GM21576 (cell line): Measurements from ENCODE around the gene UCHL1.

Experiments
- ATAC-seq: cut with Tn5 transposase; IDR thresholded peaks from one replicate; pipeline ENCODE4 v1.9.1; 2021; ENCODE audit warnings: mild to moderate bottlenecking, moderate library complexity; ENCODE audit not compliant: unreplicated experiment

The UCHL1 gene

GRCh38 chr4:41256740-41257256 is at the start of gene UCHL1:
UCHL1 (plus strand) TSS chr4:41256928; CDS start chr4:41256977, 49 bp downstream.
- peak; percentile 74 for ATAC-seq

DNA sequence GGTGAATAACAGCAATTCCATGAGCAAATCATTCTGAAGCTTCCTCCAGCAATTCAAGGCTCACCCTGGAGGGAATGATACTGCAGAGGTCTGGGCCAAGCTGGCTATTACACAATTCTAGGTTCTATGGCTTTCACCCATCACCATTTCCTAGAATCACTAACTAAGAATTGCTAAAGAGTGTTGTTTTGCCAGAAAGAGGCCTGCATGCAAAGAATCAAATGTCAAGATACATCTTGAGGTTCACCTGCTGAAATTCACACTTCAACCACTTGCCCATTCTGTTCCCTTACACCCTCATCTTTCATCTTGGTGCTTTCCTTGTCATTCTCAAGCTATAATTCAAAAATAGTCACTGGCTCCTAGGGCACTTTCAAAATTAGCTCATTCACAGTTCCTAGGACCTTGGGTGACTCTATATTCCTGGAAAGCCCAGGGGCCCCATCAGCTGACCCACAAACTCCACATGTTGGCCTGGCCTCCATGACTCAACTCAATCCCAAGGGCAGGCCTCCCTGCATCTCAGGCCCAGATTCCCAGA is 49.4 kb upstream of the UCHL1 start:
- no peak for ATAC-seq

DNA sequence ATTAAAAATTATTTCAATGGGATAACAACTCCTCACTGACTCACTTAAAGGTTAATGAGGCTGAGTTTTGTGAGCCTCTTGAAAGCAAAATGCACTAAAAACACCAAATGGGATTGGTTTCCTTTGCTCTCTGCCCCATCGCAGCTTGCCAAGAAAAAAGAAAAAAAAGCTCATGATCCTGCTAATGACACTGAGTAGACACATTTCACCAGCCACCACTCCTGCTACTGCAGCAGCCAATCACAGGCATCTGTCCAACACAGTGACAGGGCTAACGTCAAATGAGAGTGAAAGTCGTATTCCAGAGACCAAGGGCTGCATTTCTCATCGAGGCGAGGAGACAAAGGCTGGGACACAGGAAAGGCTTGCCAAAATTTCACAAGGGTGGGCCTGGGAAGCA is 47.5 kb upstream of the UCHL1 start:
- no peak for ATAC-seq

DNA sequence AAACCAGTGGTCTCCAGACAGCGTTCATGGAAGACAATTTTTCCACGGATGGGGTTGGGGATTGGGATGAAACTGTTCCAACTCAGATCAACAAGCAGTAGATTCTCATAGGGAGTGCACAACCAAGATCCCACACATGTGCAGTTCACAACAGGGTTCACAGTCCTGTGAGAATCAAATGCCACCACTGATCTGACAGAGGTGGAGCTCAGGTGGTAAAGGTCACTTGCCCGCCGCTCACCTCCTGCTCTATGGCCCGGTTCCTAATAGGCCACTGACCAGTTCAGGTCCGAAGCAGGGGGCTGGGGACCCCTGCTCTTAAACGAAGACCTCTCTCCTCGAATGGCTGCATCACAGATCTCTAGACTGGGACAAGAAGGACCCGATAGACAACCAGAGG is 46.8 kb upstream of the UCHL1 start:
- no peak for ATAC-seq

DNA sequence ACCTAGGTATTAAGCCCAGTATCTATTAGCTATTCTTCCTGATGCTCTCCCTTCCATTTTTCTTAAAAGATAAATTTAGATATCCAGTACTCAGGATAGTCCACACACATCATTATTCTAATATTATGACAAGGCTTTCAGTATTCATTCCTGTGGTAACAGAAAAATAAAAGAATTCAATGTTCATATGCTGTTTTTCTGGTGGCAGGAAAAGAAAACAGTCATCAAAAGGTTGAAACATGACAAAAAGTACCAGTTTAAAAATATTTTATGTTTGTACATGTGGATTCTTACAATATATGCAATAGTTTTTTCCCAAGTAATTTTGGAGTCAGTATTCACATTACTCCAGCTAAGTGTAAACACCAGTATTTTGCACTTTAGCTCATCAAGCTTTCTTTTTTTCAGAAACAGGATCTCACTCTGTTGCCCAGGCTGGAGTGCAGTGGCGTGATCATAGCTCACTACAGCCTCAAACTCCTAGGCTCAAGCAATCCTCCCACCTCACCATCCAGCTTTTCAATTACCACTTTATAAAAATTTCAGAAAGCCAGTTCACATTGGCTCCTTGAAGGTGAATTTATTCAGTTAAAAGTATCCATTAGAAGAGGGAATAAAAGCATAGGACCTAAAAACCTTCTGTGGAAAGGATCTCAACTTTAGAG is 44.6 kb upstream of the UCHL1 start:
- no peak for ATAC-seq

GRCh38 chr4:41212616-41213203 is 44.0 kb upstream of the UCHL1 start:
- peak; percentile 29 for ATAC-seq

GRCh38 chr4:41213625-41214135 is 43.0 kb upstream of the UCHL1 start:
- ATAC-seq: peak; percentile 3

DNA sequence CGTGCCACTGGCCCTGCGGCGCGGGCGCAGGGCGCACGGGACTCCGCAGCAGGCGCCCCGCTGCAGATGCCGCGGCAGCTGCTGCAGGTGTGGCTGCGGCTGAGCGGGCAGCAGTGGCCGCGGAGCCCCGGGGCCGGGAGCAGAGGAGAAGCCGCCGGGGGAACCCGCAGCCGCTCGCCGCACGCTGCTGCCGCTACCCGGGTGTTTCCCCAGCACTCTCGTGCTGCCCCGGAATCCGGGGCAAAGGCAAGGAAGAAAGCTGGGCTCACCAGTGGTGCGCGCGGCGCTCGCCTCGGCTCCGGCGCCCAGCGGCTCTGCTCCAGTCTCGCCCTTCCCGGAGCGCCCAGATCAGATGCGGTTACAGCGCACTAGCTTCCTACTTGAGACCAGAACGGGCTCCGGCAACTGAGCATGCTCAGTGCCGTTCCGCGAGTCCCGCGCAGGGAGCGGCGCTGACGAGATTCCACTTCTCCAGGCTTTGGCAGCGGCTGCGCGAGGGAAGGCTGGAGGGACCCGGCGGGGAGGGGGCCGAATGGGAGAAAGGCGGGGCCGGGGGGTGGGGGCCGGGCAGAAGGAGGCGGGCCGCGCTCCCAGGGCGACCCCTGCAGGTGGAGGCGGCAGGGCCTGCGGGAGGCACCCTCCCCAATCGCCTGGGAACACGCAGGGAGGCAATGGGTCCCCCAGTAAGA is 42.4 kb upstream of the UCHL1 start, which contains the start of gene APBB2:
APBB2 (minus strand) TSS at position 407 of the 689 bp plus-strand sequence. CDS start 181,288 bp downstream, outside the sequence.
- peak; percentile 41 for ATAC-seq

DNA sequence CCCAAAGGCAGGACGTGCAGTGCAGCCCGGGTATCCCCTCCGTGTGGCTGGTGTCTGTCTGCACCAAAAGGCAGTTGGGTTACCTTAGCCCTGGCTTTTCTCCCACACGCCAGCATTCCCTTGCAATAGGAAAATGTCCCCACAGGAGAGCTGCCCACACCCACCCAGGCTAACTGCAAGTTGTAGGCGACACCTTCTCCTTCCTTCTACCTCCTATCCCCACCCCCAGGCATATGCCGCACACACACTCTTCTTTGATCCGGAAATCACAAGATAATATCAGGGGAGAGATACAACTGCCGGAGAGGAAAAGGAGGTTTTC is 41.9 kb upstream of the UCHL1 start:
- peak; percentile 2 for ATAC-seq

GRCh38 chr4:41215155-41215554 is 41.6 kb upstream of the UCHL1 start:
- ATAC-seq: no peak

- peak; percentile 0 for ATAC-seq
These were observed 40.8 kb upstream of the UCHL1 start for GRCh38 chr4:41215969-41216293.

- peak; percentile 45 for ATAC-seq
These were observed 40.3 kb upstream of the UCHL1 start for GRCh38 chr4:41216294-41217019.

DNA sequence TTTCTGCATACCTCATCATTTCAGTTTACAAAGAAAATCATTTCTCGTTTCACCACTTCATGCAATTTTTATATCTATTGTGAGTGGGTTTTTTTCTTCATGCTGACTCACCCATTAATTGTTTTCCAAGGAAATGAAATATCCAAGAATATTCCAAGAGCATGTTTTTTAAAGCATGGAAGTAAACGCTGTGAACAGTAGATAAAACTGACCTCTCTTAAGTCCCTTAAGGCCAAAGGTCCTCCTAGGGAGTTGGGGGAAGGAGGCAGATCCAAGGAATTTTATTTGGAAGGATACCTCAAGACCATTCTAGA is 39.8 kb upstream of the UCHL1 start:
- ATAC-seq: no peak

GRCh38 chr4:41217374-41217773 is 39.4 kb upstream of the UCHL1 start:
- ATAC-seq: no peak

DNA sequence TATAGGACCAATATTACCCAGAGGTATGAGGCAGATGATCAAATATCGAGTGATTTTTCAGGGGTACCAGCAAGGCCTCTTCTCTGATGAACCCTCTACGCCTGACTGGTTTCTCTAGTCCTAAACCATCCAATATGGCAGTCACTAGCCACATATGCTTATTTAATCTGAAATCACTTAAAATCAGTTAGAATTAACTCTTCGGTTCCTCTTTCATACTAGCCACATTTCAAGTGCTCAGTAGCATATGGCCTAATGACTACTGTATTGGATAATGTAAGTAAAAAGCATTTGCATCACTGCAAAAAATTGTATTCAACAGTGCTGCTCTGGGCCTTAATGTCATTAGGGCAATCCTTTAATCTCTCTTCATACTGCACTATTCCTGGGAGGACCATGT is 38.0 kb upstream of the UCHL1 start:
- ATAC-seq: no peak

DNA sequence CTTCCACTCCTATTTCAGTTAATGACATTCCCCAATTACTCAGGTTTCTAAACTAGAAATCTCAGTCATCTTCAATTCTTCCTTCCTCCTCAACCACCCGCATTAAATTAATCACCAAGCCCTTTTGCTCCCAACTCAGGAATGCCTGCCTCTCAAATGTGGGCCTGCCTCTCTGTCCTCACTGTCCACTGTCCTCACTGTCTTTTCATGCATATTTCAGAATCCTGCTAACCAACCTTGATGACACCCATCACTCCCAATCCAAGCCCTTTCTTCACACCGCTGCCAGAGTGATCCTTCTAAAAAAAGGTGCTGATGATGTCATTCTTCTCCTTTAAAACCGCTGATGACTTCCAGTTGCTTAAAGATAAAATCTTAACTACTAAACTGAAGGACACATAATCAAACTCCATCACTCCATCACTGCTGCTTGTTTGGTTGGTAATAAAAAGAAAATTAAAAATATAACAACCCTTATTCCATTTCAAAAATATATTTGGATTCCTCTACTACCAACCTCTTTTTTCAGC is 37.2 kb upstream of the UCHL1 start:
- no peak for ATAC-seq

DNA sequence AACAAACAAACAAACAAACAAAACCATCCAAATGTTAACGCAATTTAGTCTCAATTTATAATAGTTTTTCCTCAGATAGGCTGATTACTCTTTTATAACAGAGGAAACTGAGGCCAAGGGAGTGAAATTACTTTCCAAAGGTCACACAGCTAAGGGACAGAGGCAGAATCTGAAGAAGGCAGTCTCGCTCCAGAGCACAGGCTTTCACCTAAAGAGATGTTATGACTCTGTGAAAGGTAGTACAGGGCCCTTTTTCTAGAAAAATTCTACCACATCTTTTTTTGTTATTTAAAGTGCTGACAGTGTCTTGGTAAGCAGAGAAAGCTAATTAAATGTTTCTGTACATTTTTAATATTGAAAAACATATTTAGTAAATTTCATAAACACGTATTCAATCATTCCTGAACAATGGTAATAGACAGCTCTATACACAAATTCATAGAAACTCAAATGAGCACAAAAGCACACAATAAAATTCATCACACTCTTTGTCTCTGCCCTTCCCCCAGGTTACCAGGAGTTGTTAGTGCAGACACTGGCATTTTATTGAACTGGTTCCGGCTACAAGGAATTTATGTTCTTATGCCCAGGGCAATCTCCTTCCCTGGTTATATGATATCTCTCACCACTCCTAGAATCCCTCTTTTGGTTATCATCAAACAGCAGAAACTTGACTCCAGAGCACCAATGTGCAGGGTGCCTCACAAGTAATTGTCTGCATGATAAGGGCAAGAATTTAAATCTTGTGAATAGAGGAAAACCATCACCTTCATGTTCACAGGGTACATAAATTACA is 34.7 kb upstream of the UCHL1 start:
- ATAC-seq: no peak

GRCh38 chr4:41227902-41228301 is 28.8 kb upstream of the UCHL1 start:
- ATAC-seq: no peak

GRCh38 chr4:41232406-41232805 is 24.3 kb upstream of the UCHL1 start:
- no peak for ATAC-seq

DNA sequence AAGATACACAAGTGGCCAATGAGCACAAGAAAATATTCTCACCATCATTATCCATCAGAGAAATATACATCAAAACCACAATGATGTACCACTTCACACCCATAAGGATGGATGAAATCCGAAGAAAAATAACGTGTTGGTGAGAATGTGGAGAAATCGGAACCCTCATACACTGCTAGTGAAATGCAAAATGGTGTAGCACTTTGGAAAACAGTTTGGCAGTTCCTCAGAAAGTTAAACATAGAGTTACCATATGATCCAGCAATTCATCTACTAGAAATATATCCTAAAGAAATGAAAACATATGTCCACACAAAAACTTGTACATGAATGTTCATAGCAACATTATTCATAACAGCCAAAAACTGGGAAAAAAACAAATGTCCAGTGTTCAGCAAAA is 23.9 kb upstream of the UCHL1 start:
- no peak for ATAC-seq
